Vagina (tissue), 2 donors: Measurements from ENCODE around the gene ARL1. TPM values are rescaled to one million over a fixed set of nuclear protein-coding genes. Genes with fewer than 3 reads are reported as not detected.
"Not testable (repeated sequence)": the region's sequence is repeated elsewhere in the genome, so short reads cannot be mapped to it uniquely, and the experiment has no call there.

ENCODE experiments used
- DNase-seq, 2 donors: peaks; one replicate each; pipeline ENCODE4 v3.0.0-alpha.2; 2017; ENCODE audit errors: extremely low spot score in 2 of 2
- H3K27ac ChIP-seq: fragments of 200-600 bp; sonication (generic); one replicate; pipeline ENCODE4 v1.5.1; 2019
- H3K27me3 ChIP-seq: fragments of 200-600 bp; sonication (generic); one replicate; pipeline ENCODE4 v1.5.1; 2019
- H3K36me3 ChIP-seq, 2 donors: fragments of 200-600 bp; sonication (generic); one replicate each; pipeline ENCODE4 v1.5.1; 2017 to 2019
- H3K4me1 ChIP-seq: fragments of 200-600 bp; sonication (generic); one replicate; pipeline ENCODE4 v1.5.1; 2019
- H3K4me3 ChIP-seq, 2 donors: fragments of 200-600 bp; sonication (generic); 1 replicate in 1 of 2; 2 replicates in 1 of 2; pipeline ENCODE4 v1.5.1; 2016 to 2019
- H3K9me3 ChIP-seq: fragments of 200-600 bp; sonication (generic); one replicate; pipeline ENCODE4 v1.5.1; 2019
- CTCF ChIP-seq, 3 experiments: fragments of 450-650 bp in 2 of 3; fragments of 200-600 bp in 1 of 3; sonication (generic) in 1 of 3; IDR thresholded peaks; one replicate each; pipeline ENCODE4 v1.5.1; 2017 to 2019; ENCODE audit warnings: antibody characterized with exemption in 3 of 3, mild to moderate bottlenecking in 2 of 3, moderate library complexity in 2 of 3
- POLR2A ChIP-seq, 2 donors: fragments of 450-650 bp; IDR thresholded peaks; one replicate each; pipeline ENCODE4 v1.6.1; 2017; ENCODE audit warnings: antibody characterized with exemption in 2 of 2, mild to moderate bottlenecking in 2 of 2, moderate library complexity in 2 of 2
- POLR2AphosphoS5 ChIP-seq, 2 donors: sonication (generic); formaldehyde crosslinking; IDR thresholded peaks; one replicate each; pipeline ENCODE4 v1.9.0; 2017; ENCODE audit warnings: antibody characterized with exemption in 2 of 2, mild to moderate bottlenecking in 2 of 2, low read depth in 1 of 2; ENCODE audit not compliant: insufficient read depth in 1 of 2
- intact Hi-C: fragments of 100-400 bp; cut with DNase I; formaldehyde crosslinking; loops from one replicate; pipeline ENCODE4 v1.15.1; 2023
- total RNA-seq: library from RNA; depleted of rRNA; stranded (reverse); fragments of >200 nt; gene quantifications from one replicate; pipeline ENCODE4 v1.2.3, GENCODE V29; 2016

The ARL1 gene
- total RNA-seq, 1 donor from 2014 or later, result 75.9 TPM

GRCh38 chr12:101430456-101430855, 22.9 kb upstream of the ARL1 start:
- Histone ChIP-seq H3K9me3 (no peaks in the 10 kb centered on the region), H3K27me3 (no peaks in the 10 kb centered on the region), H3K4me1 (no peaks in the 10 kb centered on the region), H3K27ac (no peak overlapping the region), H3K4me3 (no peak overlapping the region), H3K36me3 (no peaks in the 10 kb centered on the region)
- TF ChIP-seq POLR2A (IDR thresholded peaks at IDR 0.05) (no peak), CTCF (IDR thresholded peaks at IDR 0.05) (no peak), POLR2AphosphoS5 (IDR thresholded peaks at IDR 0.05; ENCODE audit: insufficient read depth in 1 of 2, low read depth in 1 of 2) (no peak)
- intact Hi-C loops, result no loop called here
- no peak for DNase-seq

GRCh38 chr12:101424620-101425019, 17.0 kb upstream of the ARL1 start:
- Histone ChIP-seq H3K36me3 (no peaks in the 10 kb centered on the region), H3K27ac (no peak overlapping the region), H3K9me3 (no peaks in the 10 kb centered on the region), H3K27me3 (no peaks in the 10 kb centered on the region), H3K4me3 (no peak overlapping the region), H3K4me1 (no peaks in the 10 kb centered on the region)
- TF ChIP-seq POLR2AphosphoS5 (IDR thresholded peaks at IDR 0.05; ENCODE audit: insufficient read depth in 1 of 2, low read depth in 1 of 2), result no peak
- TF ChIP-seq CTCF (IDR thresholded peaks at IDR 0.05), result no peak
- no peak for TF ChIP-seq POLR2A (IDR thresholded peaks at IDR 0.05)
- intact Hi-C loops, result no loop called here
- DNase-seq, result no peak

- H3K4me1 ChIP-seq, H3K9me3 ChIP-seq, H3K36me3 ChIP-seq, intact Hi-C loops, H3K4me3 ChIP-seq, H3K27me3 ChIP-seq, H3K27ac ChIP-seq, DNase-seq: not testable (repeated sequence)
Measured at GRCh38 chr12:101422066-101422465, 14.5 kb upstream of the ARL1 start.

- H3K27me3 ChIP-seq, result no peaks in the 10 kb centered on the region
- TF ChIP-seq CTCF (IDR thresholded peaks at IDR 0.05) (no peak), POLR2AphosphoS5 (IDR thresholded peaks at IDR 0.05; ENCODE audit: insufficient read depth in 1 of 2, low read depth in 1 of 2) (no peak), POLR2A (IDR thresholded peaks at IDR 0.05) (no peak)
- no peaks in the 10 kb centered on the region for H3K4me1 ChIP-seq
- intact Hi-C loops, result loop anchor here (10.0 kb wide), 1 partner anchor 340 kb away; no protein-coding TSS in a partner anchor
- no peaks in the 10 kb centered on the region for H3K9me3 ChIP-seq
- H3K36me3 ChIP-seq, result no peaks in the 10 kb centered on the region
- no peak overlapping the region for H3K27ac ChIP-seq
- no peak overlapping the region for H3K4me3 ChIP-seq
- DNase-seq, result no peak
Measured at GRCh38 chr12:101415228-101415627, 7.7 kb upstream of the ARL1 start.

- intact Hi-C loops, result loop anchor here (10.0 kb wide), 1 partner anchor 340 kb away; no protein-coding TSS in a partner anchor
- DNase-seq, result no peak
- no peaks in the 10 kb centered on the region for H3K36me3 ChIP-seq
- H3K27me3 ChIP-seq, result no peaks in the 10 kb centered on the region
- H3K9me3 ChIP-seq, result no peaks in the 10 kb centered on the region
- H3K4me1 ChIP-seq, result no peaks in the 10 kb centered on the region
- H3K4me3 ChIP-seq, result no peak overlapping the region
- TF ChIP-seq CTCF (IDR thresholded peaks at IDR 0.05) (peak in 2 of 3 experiments; percentile 39 to 55), POLR2AphosphoS5 (IDR thresholded peaks at IDR 0.05; ENCODE audit: insufficient read depth in 1 of 2, low read depth in 1 of 2) (no peak)
- H3K27ac ChIP-seq, result no peak overlapping the region
Measured at GRCh38 chr12:101414533-101415119, 7.1 kb upstream of the ARL1 start.

GRCh38 chr12:101410169-101410568, 2.6 kb upstream of the ARL1 start:
- not testable (repeated sequence) for H3K4me3 ChIP-seq, H3K27ac ChIP-seq, DNase-seq, H3K27me3 ChIP-seq, H3K36me3 ChIP-seq, H3K9me3 ChIP-seq
- intact Hi-C loops, result loop anchor here (10.0 kb wide), 1 partner anchor 345 kb away; no protein-coding TSS in a partner anchor
- peaks cover 28% of the 10 kb centered on the region for H3K4me1 ChIP-seq
